NCI-H2227 (cell line): ENCODE results near the gene IL1RL2.

ENCODE experiments used
- DNase-seq: peaks from one replicate; lab custom pipeline; 2025; ENCODE audit not compliant: unreplicated experiment; lab: John Stamatoyannopoulos, UW

The IL1RL2 gene

GRCh38 chr2:102262216-102263129 lies 75.7 kb downstream of the IL1RL2 start:
- DNase-seq: no peak

- no peak for DNase-seq
Observed at GRCh38 chr2:102264952-102265351, 78.1 kb downstream of the IL1RL2 start.

- DNase-seq: no peak
Observed at GRCh38 chr2:102266204-102266603, 79.4 kb downstream of the IL1RL2 start.

- no peak for DNase-seq
Observed at GRCh38 chr2:102267774-102268173, 81.0 kb downstream of the IL1RL2 start.

- no peak for DNase-seq
Observed at GRCh38 chr2:102268510-102269199, 81.8 kb downstream of the IL1RL2 start.

GRCh38 chr2:102269200-102269524 lies 82.3 kb downstream of the IL1RL2 start:
- no peak for DNase-seq

GRCh38 chr2:102271844-102272243 lies 85.0 kb downstream of the IL1RL2 start:
- no peak for DNase-seq

GRCh38 chr2:102273619-102274211 lies 86.9 kb downstream of the IL1RL2 start:
- no peak for DNase-seq

- DNase-seq: no peak
Observed at GRCh38 chr2:102276549-102277201, 89.9 kb downstream of the IL1RL2 start.

GRCh38 chr2:102277202-102277700 lies 90.4 kb downstream of the IL1RL2 start:
- DNase-seq: no peak

- DNase-seq: no peak
Observed at GRCh38 chr2:102278720-102279390, 92.0 kb downstream of the IL1RL2 start.

GRCh38 chr2:102279391-102279735 lies 92.5 kb downstream of the IL1RL2 start:
- DNase-seq: no peak

- DNase-seq: no peak
Observed at GRCh38 chr2:102282678-102283091, 95.9 kb downstream of the IL1RL2 start.

- DNase-seq: no peak
Observed at GRCh38 chr2:102283996-102284395, 97.2 kb downstream of the IL1RL2 start.

- DNase-seq: no peak
Observed at GRCh38 chr2:102284611-102285010, 97.8 kb downstream of the IL1RL2 start.

GRCh38 chr2:102285368-102285767 lies 98.5 kb downstream of the IL1RL2 start:
- DNase-seq: no peak

GRCh38 chr2:102286041-102286440 lies 99.2 kb downstream of the IL1RL2 start:
- DNase-seq: no peak

- DNase-seq: no peak
Observed at GRCh38 chr2:102289129-102289528, 102.3 kb downstream of the IL1RL2 start.
